ENCODE measurements around the gene CSNK1A1. TPM values are rescaled to one million over a fixed set of nuclear protein-coding genes. Genes with fewer than 3 reads are reported as not detected.
A peak's percentile ranks its signal among the peaks of the same experiment; 100 is the strongest.

CSNK1A1 gene
- total RNA-seq, 1 donor, result 487 TPM

DNA sequence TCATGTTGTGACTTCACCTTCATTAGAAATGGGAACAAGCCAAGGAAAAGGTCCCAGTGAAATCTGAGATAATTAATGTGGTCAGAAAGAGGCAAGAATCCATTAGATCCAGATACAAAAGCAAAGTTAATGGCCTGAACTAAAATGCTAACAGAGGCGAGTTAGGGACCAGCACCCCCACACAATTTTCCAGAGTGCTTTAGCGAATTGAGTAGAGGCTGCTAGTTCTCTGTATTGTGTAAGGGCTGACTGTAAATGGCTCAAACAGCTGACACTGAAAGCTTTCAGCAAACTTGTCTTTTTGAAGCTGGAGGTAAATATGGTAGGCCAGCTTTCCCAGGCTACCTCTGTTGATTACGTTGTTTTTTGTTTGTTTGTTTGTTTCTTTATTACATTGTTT lies 75.5 kb downstream of the CSNK1A1 start:
- no peak for TF ChIP-seq CTCF (IDR thresholded peaks at IDR 0.05; ENCODE audit: insufficient read depth, low read depth, low read length)
- no peak overlapping the region for H3K4me3 ChIP-seq (ENCODE audit: low read depth, low read length)
- no peak for DNase-seq (ENCODE audit: low read depth)

DNA sequence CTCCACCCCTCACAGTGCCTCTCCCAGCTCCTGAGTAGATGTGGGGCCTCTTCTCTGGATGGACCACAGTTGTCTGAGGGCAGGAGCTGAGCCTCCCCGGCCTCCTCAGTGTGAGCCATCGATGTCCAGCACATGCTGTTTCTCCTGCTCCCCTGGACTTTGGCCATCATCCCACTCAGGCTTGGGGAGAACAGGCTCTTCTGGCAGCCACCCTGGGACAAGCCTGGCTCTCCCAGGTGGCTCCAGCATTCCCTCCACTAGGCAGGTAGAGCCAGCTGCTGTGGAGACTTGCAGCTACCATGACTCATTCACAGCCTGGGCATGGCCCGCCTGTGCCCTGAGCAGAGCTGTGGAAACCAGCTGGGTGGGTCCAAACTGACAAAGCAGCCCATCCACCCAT lies 77.0 kb downstream of the CSNK1A1 start:
- H3K4me3 ChIP-seq (ENCODE audit: low read depth, low read length), result no peak overlapping the region

DNA sequence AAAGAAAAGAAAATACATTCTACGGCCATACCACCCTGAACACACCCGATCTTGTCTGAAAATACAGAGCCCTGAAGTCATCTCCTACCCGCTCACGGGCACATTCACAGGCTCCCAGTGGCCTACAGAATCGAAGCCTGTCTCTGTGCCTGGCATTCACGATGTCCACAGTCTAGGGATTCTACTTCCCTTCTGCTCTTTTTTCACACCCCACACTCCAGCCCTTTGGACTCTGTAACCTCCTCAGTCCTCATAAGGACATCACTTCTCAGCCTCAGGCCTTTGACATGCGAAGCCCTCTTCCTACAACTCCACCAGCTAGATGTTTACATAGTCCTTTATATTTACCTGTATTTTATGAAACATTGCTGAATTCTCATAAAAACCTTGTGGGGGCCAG lies 77.8 kb downstream of the CSNK1A1 start:
- TF ChIP-seq CTCF (IDR thresholded peaks at IDR 0.05; ENCODE audit: insufficient read depth, low read depth, low read length), result no peak
- no peak for DNase-seq (ENCODE audit: low read depth)
- no peak overlapping the region for H3K4me3 ChIP-seq (ENCODE audit: low read depth, low read length)

More for the DNA sequence above, 77.0 kb downstream of the CSNK1A1 start:
- no peak for DNase-seq (ENCODE audit: low read depth)
- TF ChIP-seq CTCF (IDR thresholded peaks at IDR 0.05; ENCODE audit: insufficient read depth, low read depth, low read length), result no peak

GRCh38 chr5:149472399-149472798 lies 78.8 kb downstream of the CSNK1A1 start:
- no peak for DNase-seq (ENCODE audit: low read depth)
- no peak overlapping the region for H3K4me3 ChIP-seq (ENCODE audit: low read depth, low read length)
- no peak for TF ChIP-seq CTCF (IDR thresholded peaks at IDR 0.05; ENCODE audit: insufficient read depth, low read depth, low read length)

DNA sequence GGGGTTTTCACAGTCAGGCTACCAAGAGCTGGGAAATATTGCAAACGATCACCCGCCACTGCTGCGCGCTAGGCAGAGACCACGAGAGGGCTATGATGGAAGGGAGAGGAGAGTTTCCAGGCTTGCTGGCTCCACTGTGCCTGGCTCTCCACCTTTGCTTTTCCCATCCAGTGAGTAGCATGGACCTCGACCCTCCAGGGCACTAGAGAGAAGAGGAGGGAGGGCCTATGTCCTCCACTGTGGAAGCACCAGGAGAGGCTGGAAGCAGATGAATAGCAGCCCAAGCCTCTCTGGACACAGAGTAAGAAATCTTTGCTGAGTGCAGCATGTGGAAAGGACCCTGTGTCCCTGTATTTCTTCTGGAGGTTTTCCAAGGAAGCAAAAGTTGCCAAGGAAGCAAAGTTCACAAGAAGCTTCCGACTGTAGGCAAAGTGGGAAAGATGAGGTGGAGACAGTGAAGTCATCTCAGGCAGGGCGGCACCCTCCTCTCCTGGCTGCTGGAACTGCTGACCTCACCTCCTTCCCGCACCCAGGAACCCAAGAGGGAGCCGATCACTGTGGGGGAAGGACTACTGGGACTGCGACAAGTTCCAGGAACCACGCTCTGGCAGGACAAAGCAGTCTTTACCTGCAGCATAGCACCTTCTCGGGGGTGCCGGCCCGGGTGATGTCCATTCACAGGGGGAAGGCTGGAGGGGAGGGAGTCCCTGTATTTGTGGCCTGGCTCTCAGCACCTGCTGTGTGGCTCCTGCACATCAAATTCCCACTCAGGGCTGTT lies 79.6 kb downstream of the CSNK1A1 start:
- no peak overlapping the region for H3K4me3 ChIP-seq (ENCODE audit: low read depth, low read length)
- no peak for TF ChIP-seq CTCF (IDR thresholded peaks at IDR 0.05; ENCODE audit: insufficient read depth, low read depth, low read length)
- peak; percentile 55 for DNase-seq (ENCODE audit: low read depth)

DNA sequence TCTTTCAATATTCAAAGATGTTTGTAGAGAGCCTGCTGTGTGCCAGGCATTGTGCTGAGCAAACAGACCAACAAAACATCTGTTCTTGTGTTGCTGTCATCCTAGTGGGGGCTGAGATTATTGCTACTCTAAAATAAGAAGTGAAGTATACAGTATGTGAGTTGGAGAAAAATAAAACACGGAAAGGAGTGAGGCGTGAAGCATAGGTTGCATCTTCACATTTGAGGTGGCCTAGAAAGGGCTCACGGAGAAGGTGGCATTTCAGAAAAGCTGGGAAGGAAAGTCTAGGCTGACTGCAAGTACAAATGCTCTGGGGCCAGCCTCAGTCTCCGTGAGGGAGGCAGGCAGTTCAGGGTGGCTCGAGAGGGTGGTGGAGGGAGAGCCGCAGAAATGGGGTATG lies 80.3 kb downstream of the CSNK1A1 start:
- DNase-seq (ENCODE audit: low read depth), result no peak
- TF ChIP-seq CTCF (IDR thresholded peaks at IDR 0.05; ENCODE audit: insufficient read depth, low read depth, low read length), result no peak
- no peak overlapping the region for H3K4me3 ChIP-seq (ENCODE audit: low read depth, low read length)

Measured in fibroblast of villous mesenchyme (primary cell).